ENCODE measurements around the gene MAX. TPM values are rescaled to one million over a fixed set of nuclear protein-coding genes. Genes with fewer than 3 reads are reported as not detected.

The MAX gene
- total and polyA plus RNA-seq, 9 of the 15 experiments (the other 6 are each of a cell fraction or from before 2014, with no cell fraction given) = 15.4 to 96.5 (median 51.6) TPM

DNA sequence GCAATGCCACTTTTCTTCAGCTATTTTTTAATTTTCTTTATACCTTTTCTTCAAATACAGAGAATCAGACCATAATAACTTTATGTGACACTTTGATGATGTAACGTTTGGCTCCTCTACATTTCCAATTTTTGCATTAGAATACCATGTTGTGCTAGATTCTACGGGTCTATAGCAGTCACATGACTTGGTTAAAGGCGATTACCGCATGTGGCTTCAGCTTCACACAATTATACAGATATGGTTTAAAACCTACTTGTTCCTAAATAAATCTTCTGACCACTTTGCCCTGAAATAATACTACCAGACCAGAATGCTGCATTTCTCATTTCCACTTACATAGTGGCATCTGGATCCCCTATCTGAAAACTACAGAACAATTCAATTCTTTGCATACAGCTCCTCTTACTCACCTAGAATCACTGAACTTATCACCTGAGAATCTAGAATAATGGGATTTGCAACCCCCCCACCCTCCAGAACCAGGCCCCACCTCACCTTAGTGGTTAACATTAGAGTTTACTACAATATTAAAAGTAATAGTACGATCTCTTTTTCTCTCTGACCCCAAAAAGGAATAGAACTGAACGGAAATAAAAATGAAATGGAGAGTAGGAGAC, 1.3 kb downstream of the MAX start:
- Histone ChIP-seq H3K27ac (ENCODE audit: extremely low read depth, low read depth, low read length) (peak overlapping the region; percentile 81), H3K4me1 (replicated peaks in 1 of 2; ENCODE audit: control insufficient read depth in 2 of 2, insufficient read depth in 2 of 2, low read length in 2 of 2) (peaks cover 17 to 25% of the 10 kb centered on the region in 2 experiments), H3K9me1 (ENCODE audit: control insufficient read depth, insufficient read depth, low read length) (no peaks in the 10 kb centered on the region), H3K4me3 (peak overlapping the region; percentile 94), H3K36me3 (ENCODE audit: control insufficient read depth, insufficient read depth, low read length) (peaks cover 44% of the 10 kb centered on the region), H4K20me1 (replicated peaks; ENCODE audit: control insufficient read depth, insufficient read depth, low read length) (peaks cover 16% of the 10 kb centered on the region; the same call in 1 of the 2 replicates), H3K27me3 (ENCODE audit: control insufficient read depth in 2 of 2, insufficient read depth in 2 of 2, low read length in 2 of 2) (no peaks in the 10 kb centered on the region), H3K9me3 (replicated peaks; ENCODE audit: control insufficient read depth, insufficient read depth, low read depth, low read length) (no peaks in the 10 kb centered on the region), H3K79me2 (ENCODE audit: control insufficient read depth, insufficient read depth, low read length) (peaks cover 60% of the 10 kb centered on the region), H3K4me2 (ENCODE audit: insufficient read depth, low read length) (peak overlapping the region; percentile 70), H2AFZ (ENCODE audit: low read depth, low read length) (no peak overlapping the region), H3K9ac (ENCODE audit: insufficient read depth in 1 of 2, low read depth in 2 of 2, low read length in 2 of 2) (peak overlapping the region in 1 of 2 experiments; percentile 78; a peak in 2 of 4 replicates)
- TF ChIP-seq, protein P1, sequence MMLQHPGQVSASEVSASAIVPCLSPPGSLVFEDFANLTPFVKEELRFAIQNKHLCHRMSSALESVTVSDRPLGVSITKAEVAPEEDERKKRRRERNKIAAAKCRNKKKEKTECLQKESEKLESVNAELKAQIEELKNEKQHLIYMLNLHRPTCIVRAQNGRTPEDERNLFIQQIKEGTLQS (IDR thresholded peaks at IDR 0.05) = peak; percentile 61
- TF ChIP-seq, protein P1 (CRISPR knock-in tag; conservative IDR thresholded peaks at IDR 0.05) = no peak
- TF ChIP-seq L3MBTL2 (IDR thresholded peaks at IDR 0.05) = peak; percentile 12; the same call in 1 of the 2 replicates
- TF ChIP-seq, protein P2, sequence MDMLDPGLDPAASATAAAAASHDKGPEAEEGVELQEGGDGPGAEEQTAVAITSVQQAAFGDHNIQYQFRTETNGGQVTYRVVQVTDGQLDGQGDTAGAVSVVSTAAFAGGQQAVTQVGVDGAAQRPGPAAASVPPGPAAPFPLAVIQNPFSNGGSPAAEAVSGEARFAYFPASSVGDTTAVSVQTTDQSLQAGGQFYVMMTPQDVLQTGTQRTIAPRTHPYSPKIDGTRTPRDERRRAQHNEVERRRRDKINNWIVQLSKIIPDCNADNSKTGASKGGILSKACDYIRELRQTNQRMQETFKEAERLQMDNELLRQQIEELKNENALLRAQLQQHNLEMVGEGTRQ (CRISPR knock-in tag; IDR thresholded peaks at IDR 0.05) = 0 out of 2 replicates have a peak, but pooled peaks have one; percentile 22
- TF ChIP-seq, protein P3, sequence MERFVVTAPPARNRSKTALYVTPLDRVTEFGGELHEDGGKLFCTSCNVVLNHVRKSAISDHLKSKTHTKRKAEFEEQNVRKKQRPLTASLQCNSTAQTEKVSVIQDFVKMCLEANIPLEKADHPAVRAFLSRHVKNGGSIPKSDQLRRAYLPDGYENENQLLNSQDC (CRISPR knock-in tag; IDR thresholded peaks at IDR 0.05) = no peak
- TF ChIP-seq TOE1 (IDR thresholded peaks at IDR 0.05; ENCODE audit: borderline replicate concordance) = peak; percentile 74; the same call in 1 of the 2 replicates
- TF ChIP-seq TOE1 (CRISPR knock-in tag; IDR thresholded peaks at IDR 0.05; ENCODE audit: borderline replicate concordance, low read depth) = no peak
- TF ChIP-seq ZNF263 (CRISPR knock-in tag; IDR thresholded peaks at IDR 0.05; ENCODE audit: borderline replicate concordance) = no peak
- peak; percentile 15; the same call in 1 of the 2 replicates for TF ChIP-seq RAD51 (IDR thresholded peaks at IDR 0.05; ENCODE audit: borderline replicate concordance, low read depth)
- TF ChIP-seq, protein P4, sequence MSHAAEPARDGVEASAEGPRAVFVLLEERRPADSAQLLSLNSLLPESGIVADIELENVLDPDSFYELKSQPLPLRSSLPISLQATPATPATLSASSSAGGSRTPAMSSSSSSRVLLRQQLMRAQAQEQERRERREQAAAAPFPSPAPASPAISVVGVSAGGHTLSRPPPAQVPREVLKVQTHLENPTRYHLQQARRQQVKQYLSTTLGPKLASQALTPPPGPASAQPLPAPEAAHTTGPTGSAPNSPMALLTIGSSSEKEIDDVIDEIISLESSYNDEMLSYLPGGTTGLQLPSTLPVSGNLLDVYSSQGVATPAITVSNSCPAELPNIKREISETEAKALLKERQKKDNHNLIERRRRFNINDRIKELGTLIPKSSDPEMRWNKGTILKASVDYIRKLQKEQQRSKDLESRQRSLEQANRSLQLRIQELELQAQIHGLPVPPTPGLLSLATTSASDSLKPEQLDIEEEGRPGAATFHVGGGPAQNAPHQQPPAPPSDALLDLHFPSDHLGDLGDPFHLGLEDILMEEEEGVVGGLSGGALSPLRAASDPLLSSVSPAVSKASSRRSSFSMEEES (CRISPR knock-in tag; IDR thresholded peaks at IDR 0.05) = peak; percentile 92
- WGBS (ENCODE audit: insufficient coverage, low coverage, missing lambda C conversion rate) = 13% methylated on average over 4 of the region's 6 CpGs
- DNase-seq (ENCODE audit: extremely low read depth in 1 of 4, low spot score in 3 of 4) (no peak), FAIRE-seq (no peak), ATAC-seq (no peak)
- CTCF ChIA-PET (ENCODE audit: low intra/inter-chr PET ratio) = no interaction called here
- in situ Hi-C loops (cut with MboI) (no loop called here), intact Hi-C loops (cut with micrococcal nuclease) (loop anchor here (5.0 kb wide), 1 partner anchor 59 kb away; no protein-coding TSS in a partner anchor)
- POLR2A ChIA-PET = interaction anchor here (0.6 kb wide), 1 partner anchor 473 kb away, joined by 3 read pairs; no protein-coding TSS in a partner anchor
- TSS peak; percentile 51 for BruUV-seq (replicated peaks)

Data from K562 (cell line).